GM12878 (cell line): ENCODE results near the gene KRI1. TPM values are rescaled to one million over a fixed set of nuclear protein-coding genes. Genes with fewer than 3 reads are reported as not detected.
A peak's percentile ranks its signal among the peaks of the same experiment; 100 is the strongest.

Experiments
- ATAC-seq: fragments of 200-7000 bp; cut with Tn5 transposase; 3 replicates; pipeline ENCODE4 v1.9.1; 2020; ENCODE audit warnings: mild to moderate bottlenecking, moderate library complexity
- BruUV-seq: library from RNA; stranded (reverse); fragments of 400-500 nt; replicated peaks from 2 replicates; lab custom pipeline; 2021; lab: Mats Ljungman, UMichigan
- CTCF ChIA-PET: fragments of 300-600 bp; sonication (Branson Sonifier 250); formaldehyde crosslinking; extraction: SDS; loops from one replicate; lab custom pipeline; 2021; ENCODE audit warnings: inconsistent platforms; lab: Yijun Ruan, JAX
- POLR2A ChIA-PET: fragments of 350-600 bp; formaldehyde crosslinking; extraction: SDS; loops from one replicate; lab custom pipeline; 2021; ENCODE audit warnings: inconsistent platforms; lab: Charles Lee
- RAD21 ChIA-PET: fragments of 300-600 bp; sonication (Branson Sonifier 250); formaldehyde crosslinking; loops from one replicate; lab custom pipeline; 2023; ENCODE audit warnings: antibody characterized with exemption; ENCODE audit not compliant: unreplicated experiment; lab: Charles Lee
- SMC1A ChIA-PET: fragments of 300-600 bp; sonication (Branson Sonifier 250); formaldehyde crosslinking; loops from one replicate; lab custom pipeline; 2023; ENCODE audit not compliant: unreplicated experiment, uncharacterized antibody; lab: Charles Lee
- DNase-seq: peaks from one replicate; pipeline ENCODE4 v3.0.0-alpha.2; 2011; ENCODE audit warnings: low read depth, low spot score
- FAIRE-seq: peaks from 3 replicates; lab custom pipeline; 2011; peaks lifted over from hg19 to GRCh38; lab: Jason Lieb, UNC
- H2AFZ ChIP-seq: 2 replicates; pipeline ENCODE4 v1.6.0; 2011; ENCODE audit warnings: low read depth, low read length, control low read depth; ENCODE audit not compliant: control insufficient read depth
- H3K27ac ChIP-seq: 2 replicates; pipeline ENCODE4 v1.5.1; 2011; ENCODE audit warnings: control low read depth; ENCODE audit not compliant: control insufficient read depth, insufficient read depth
- H3K27me3 ChIP-seq, 2 experiments: replicated peaks in 1 of 2; 2 replicates each; pipeline versions ENCODE4 v1.6.0 to v1.6.1; 2011; ENCODE audit warnings: low read length in 1 of 2; ENCODE audit not compliant: control insufficient read depth in 2 of 2, insufficient read depth in 2 of 2
- H3K36me3 ChIP-seq, 2 experiments: 2 replicates each; pipeline ENCODE4 v1.5.1; 2011; ENCODE audit warnings: low read length in 1 of 2; ENCODE audit not compliant: control insufficient read depth in 2 of 2, insufficient read depth in 2 of 2
- H3K4me1 ChIP-seq: 2 replicates; pipeline ENCODE4 v1.6.1; 2011; ENCODE audit warnings: mild to moderate bottlenecking, low read length, moderate library complexity, mixed read lengths; ENCODE audit not compliant: control insufficient read depth, insufficient read depth
- H3K4me2 ChIP-seq: 2 replicates; pipeline ENCODE4 v1.6.0; 2011; ENCODE audit warnings: control low read depth; ENCODE audit not compliant: control insufficient read depth, insufficient read depth
- H3K4me3 ChIP-seq: fragments of 200-600 bp; sonication (generic); 2 replicates; pipeline ENCODE4 v1.5.1; 2016
- H3K79me2 ChIP-seq: 2 replicates; pipeline ENCODE4 v1.6.0; 2011; ENCODE audit warnings: low read length; ENCODE audit not compliant: control insufficient read depth, insufficient read depth
- H3K9ac ChIP-seq: 2 replicates; pipeline ENCODE4 v1.8.0; 2011; ENCODE audit warnings: low read length, control low read depth, mixed read lengths; ENCODE audit not compliant: control insufficient read depth, insufficient read depth
- H3K9me3 ChIP-seq: replicated peaks from 3 replicates; pipeline ENCODE4 v1.5.1; 2011; ENCODE audit warnings: mild to moderate bottlenecking, low read length; ENCODE audit not compliant: control insufficient read depth, insufficient read depth
- H4K20me1 ChIP-seq: 2 replicates; pipeline ENCODE4 v1.6.0; 2011; ENCODE audit not compliant: control insufficient read depth, insufficient read depth
- BACH1 ChIP-seq: fragments of 450-650 bp; IDR thresholded peaks from 2 replicates; pipeline ENCODE4 v1.6.1; 2017; ENCODE audit warnings: mild to moderate bottlenecking, borderline replicate concordance
- EP300 ChIP-seq, 2 experiments: fragments of 150-350 bp in 1 of 2; IDR thresholded peaks; 2 replicates each; pipeline ENCODE4 v1.6.1; 2011 to 2012; ENCODE audit warnings: low read depth in 2 of 2, low read length in 2 of 2, borderline replicate concordance in 1 of 2, improper control_type of control experiment in 1 of 2, inconsistent platforms in 1 of 2; ENCODE audit not compliant: control insufficient read depth in 1 of 2
- NFIC ChIP-seq: IDR thresholded peaks from 2 replicates; pipeline ENCODE4 v1.6.1; 2012; ENCODE audit warnings: low read depth, mild to moderate bottlenecking, inconsistent platforms, low read length, moderate library complexity
- PBX3 ChIP-seq: IDR thresholded peaks from 2 replicates; pipeline ENCODE4 v1.6.1; 2011; ENCODE audit warnings: mild to moderate bottlenecking, low read depth, low read length, moderate library complexity; ENCODE audit not compliant: insufficient replicate concordance
- RAD51 ChIP-seq: fragments of 450-650 bp; IDR thresholded peaks from 2 replicates; pipeline ENCODE4 v1.6.1; 2016; ENCODE audit warnings: moderate library complexity, mild to moderate bottlenecking, inconsistent platforms
- WRNIP1 ChIP-seq: IDR thresholded peaks from 2 replicates; pipeline ENCODE4 v1.6.1; 2011; ENCODE audit warnings: low read depth, low read length, improper control_type of control experiment, borderline replicate concordance
- WGBS: methylation state at CpG from one replicate; pipeline ENCODE4 v1.1.6; 2016; ENCODE audit warnings: low lambda C conversion rate; ENCODE audit not compliant: insufficient replicate concordance, insufficient coverage; ENCODE audit errors: missing lambda C conversion rate; 5-methylcytosine and 5-hydroxymethylcytosine counted together
- in situ Hi-C: fragments of 300-500 bp; cut with MboI; formaldehyde crosslinking; loops from 9 replicates; pipeline ENCODE4 v1.14.3; 2018; ENCODE audit warnings: mixed read lengths
- intact Hi-C: fragments of 100-400 bp; cut with micrococcal nuclease; formaldehyde crosslinking; loops from one replicate; pipeline ENCODE4 v1.14.2; 2022; ENCODE audit not compliant: unreplicated experiment
- polyA plus RNA-seq, 11 experiments: library from polyadenylated mRNA; depleted of rRNA in 4 of 11; unstranded in 6 of 11; stranded (reverse) in 5 of 11; fragments of >200 nt; fragmentation: Nextera tagmentation in 4 of 11; fragmentation: Illumina TruSeq in 1 of 11; extraction: Ambion mirVana in 4 of 11; extraction: Trizol in 1 of 11; gene quantifications; 1 replicate in 1 of 11; 2 replicates in 10 of 11; pipeline versions ENCODE4 v1.2.1 to v1.2.3, GENCODE V29; 2011 to 2016; ENCODE audit warnings: inconsistent platforms in 2 of 11, missing spikeins in 2 of 11, low read depth in 1 of 11
- total RNA-seq, 4 experiments: library from RNA; depleted of rRNA in 3 of 4; stranded (reverse); fragments of >200 nt in 3 of 4; fragmentation: Illumina TruSeq in 1 of 4; extraction: Trizol in 1 of 4; gene quantifications; 2 replicates each; pipeline versions ENCODE4 v1.2.1 to v1.2.3, GENCODE V29; 2013 to 2021
- TF ChIP-seq, protein P1 (sequence below): fragments of 450-650 bp; formaldehyde crosslinking; IDR thresholded peaks from 2 replicates; pipeline ENCODE4 v1.5.0; 2022; ENCODE audit warnings: mild to moderate bottlenecking, missing genetic modification characterization
- TF ChIP-seq, protein P2 (sequence below): fragments of 450-650 bp; IDR thresholded peaks from 2 replicates; pipeline ENCODE4 v1.6.1; 2016; ENCODE audit warnings: mild to moderate bottlenecking

KRI1 gene
- total and polyA plus RNA-seq, 10 of the 15 experiments (the other 5 are each of a cell fraction or from before 2014, with no cell fraction given): 0.98 to 42.5 (median 24.7) TPM

DNA sequence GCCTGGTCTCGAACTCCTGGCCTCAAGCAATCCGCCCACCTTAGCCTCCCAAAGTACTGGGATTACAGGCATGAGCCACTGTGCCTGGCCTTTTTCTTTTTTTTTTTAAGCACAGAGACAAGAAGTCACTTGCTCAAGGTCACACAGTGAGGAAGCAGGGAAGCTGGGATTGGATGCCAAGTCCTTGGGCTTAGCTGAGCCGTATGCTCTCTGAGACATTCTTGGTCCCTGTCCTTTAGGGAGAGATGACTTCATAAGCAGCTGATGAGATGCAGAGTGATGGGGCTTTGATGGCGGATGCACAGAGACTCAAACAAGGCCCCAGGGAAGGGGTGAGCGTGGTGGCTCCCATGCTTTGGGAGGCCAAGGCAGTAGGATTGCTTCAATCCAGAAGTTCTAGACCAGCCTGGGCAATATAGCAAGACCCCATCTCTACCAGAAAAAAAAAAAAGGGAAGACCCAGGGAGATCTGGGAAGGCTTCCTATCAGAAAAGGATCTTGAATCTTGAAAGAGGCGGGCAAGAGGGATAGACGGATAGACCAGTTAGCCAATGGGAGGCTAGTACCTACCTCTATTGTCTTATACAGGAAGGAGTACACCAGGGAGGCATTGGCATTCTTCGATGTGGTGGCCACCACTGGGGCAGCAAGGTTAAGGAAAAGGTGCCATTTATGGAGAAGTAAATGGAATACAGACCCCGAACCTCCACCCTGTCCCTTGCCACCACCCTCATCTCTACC lies 17.4 kb upstream of the KRI1 start:
- ChIA-PET RAD21 (interaction anchor here (1.5 to 5.7 kb wide), 4 partner anchors 20 to 116 kb away, joined by 3 to 250 read pairs (median 93); partner anchors contain the start of gene QTRT1), POLR2A (interaction anchor here (4.0 kb wide), 1 partner anchor 62 kb away, joined by 24 read pairs; no protein-coding TSS in a partner anchor)
- 47% methylated on average over 9 of the region's 9 CpGs for WGBS
- Histone ChIP-seq H3K4me1 (peaks cover 2% of the 10 kb centered on the region; the same call in 1 of the 2 replicates), H3K9ac (no peak overlapping the region), H2AFZ (no peak overlapping the region), H3K4me3 (no peak overlapping the region)
- intact Hi-C loops: no loop called here
- no peak for DNase-seq
- TF ChIP-seq EP300 (IDR thresholded peaks at IDR 0.05; ENCODE audit: borderline replicate concordance in 1 of 2, control insufficient read depth in 1 of 2, low read depth in 2 of 2, low read length in 2 of 2) (no peak), PBX3 (peak; percentile 51), RAD51 (no peak), BACH1 (no peak), WRNIP1 (no peak), NFIC (no peak)
- TF ChIP-seq, protein P1, sequence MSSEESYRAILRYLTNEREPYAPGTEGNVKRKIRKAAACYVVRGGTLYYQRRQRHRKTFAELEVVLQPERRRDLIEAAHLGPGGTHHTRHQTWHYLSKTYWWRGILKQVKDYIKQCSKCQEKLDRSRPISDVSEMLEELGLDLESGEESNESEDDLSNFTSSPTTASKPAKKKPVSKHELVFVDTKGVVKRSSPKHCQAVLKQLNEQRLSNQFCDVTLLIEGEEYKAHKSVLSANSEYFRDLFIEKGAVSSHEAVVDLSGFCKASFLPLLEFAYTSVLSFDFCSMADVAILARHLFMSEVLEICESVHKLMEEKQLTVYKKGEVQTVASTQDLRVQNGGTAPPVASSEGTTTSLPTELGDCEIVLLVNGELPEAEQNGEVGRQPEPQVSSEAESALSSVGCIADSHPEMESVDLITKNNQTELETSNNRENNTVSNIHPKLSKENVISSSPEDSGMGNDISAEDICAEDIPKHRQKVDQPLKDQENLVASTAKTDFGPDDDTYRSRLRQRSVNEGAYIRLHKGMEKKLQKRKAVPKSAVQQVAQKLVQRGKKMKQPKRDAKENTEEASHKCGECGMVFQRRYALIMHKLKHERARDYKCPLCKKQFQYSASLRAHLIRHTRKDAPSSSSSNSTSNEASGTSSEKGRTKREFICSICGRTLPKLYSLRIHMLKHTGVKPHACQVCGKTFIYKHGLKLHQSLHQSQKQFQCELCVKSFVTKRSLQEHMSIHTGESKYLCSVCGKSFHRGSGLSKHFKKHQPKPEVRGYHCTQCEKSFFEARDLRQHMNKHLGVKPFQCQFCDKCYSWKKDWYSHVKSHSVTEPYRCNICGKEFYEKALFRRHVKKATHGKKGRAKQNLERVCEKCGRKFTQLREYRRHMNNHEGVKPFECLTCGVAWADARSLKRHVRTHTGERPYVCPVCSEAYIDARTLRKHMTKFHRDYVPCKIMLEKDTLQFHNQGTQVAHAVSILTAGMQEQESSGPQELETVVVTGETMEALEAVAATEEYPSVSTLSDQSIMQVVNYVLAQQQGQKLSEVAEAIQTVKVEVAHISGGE: no peak
- TF ChIP-seq, protein P2, sequence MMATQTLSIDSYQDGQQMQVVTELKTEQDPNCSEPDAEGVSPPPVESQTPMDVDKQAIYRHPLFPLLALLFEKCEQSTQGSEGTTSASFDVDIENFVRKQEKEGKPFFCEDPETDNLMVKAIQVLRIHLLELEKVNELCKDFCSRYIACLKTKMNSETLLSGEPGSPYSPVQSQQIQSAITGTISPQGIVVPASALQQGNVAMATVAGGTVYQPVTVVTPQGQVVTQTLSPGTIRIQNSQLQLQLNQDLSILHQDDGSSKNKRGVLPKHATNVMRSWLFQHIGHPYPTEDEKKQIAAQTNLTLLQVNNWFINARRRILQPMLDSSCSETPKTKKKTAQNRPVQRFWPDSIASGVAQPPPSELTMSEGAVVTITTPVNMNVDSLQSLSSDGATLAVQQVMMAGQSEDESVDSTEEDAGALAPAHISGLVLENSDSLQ: peak; percentile 80
- TF ChIP-seq, all 136 proteins: peak for 2
- in situ Hi-C loops: loop anchor here (5.0 kb wide), 2 partner anchors 59 to 114 kb away; no protein-coding TSS in a partner anchor
- Histone ChIP-seq H3K27me3 (no peaks in the 10 kb centered on the region; a peak in 1 of 4 replicates), H3K4me2 (no peak overlapping the region), H4K20me1 (no peaks in the 10 kb centered on the region), H3K79me2 (no peaks in the 10 kb centered on the region), H3K9me3 (no peaks in the 10 kb centered on the region), H3K36me3 (no peaks in the 10 kb centered on the region), H3K27ac (no peak overlapping the region)
- BruUV-seq: no TSS peak
- FAIRE-seq: no peak
- no peak for ATAC-seq
- ChIA-PET SMC1A (interaction anchor here (1.4 to 9.0 kb wide), 3 partner anchors 52 to 116 kb away, joined by 4 to 252 read pairs (median 103); partner anchors contain the start of gene QTRT1), CTCF (interaction anchor here (0.6 to 9.3 kb wide), 4 partner anchors 61 to 155 kb away, joined by 3 to 397 read pairs (median 112); partner anchors contain the start of gene QTRT1)
